GM12891 (cell line): ENCODE data around the gene SAMD4B.

ENCODE experiments used
- DNase-seq: peaks from one replicate; pipeline ENCODE4 v3.0.0; 2011; ENCODE audit warnings: low spot score; ENCODE audit not compliant: insufficient read length
- FAIRE-seq: peaks from 2 replicates; lab custom pipeline; 2011; peaks lifted over from hg19 to GRCh38; lab: Jason Lieb, UNC
- PAX5 ChIP-seq: IDR thresholded peaks from 2 replicates; pipeline ENCODE4 v1.6.1; 2011; ENCODE audit warnings: low read length, moderate library complexity, mild to moderate bottlenecking; ENCODE audit not compliant: insufficient read depth, severe bottlenecking
- POLR2A ChIP-seq: IDR thresholded peaks from 2 replicates; pipeline ENCODE4 v1.6.1; 2011; ENCODE audit warnings: low read depth, low read length, control low read depth
- POLR2AphosphoS5 ChIP-seq: IDR thresholded peaks from 2 replicates; pipeline ENCODE4 v1.6.1; 2011; ENCODE audit warnings: low read depth, low read length, control low read depth
- POU2F2 ChIP-seq: IDR thresholded peaks from 2 replicates; pipeline ENCODE4 v1.6.1; 2011; ENCODE audit warnings: low read depth, mild to moderate bottlenecking, control low read depth, low read length, moderate library complexity
- SPI1 ChIP-seq: IDR thresholded peaks from 2 replicates; pipeline ENCODE4 v1.6.1; 2011; ENCODE audit warnings: low read depth, low read length, control low read depth
- TAF1 ChIP-seq: IDR thresholded peaks from 2 replicates; pipeline ENCODE4 v1.6.1; 2011; ENCODE audit warnings: low read depth, low read length, control low read depth

Gene SAMD4B

DNA sequence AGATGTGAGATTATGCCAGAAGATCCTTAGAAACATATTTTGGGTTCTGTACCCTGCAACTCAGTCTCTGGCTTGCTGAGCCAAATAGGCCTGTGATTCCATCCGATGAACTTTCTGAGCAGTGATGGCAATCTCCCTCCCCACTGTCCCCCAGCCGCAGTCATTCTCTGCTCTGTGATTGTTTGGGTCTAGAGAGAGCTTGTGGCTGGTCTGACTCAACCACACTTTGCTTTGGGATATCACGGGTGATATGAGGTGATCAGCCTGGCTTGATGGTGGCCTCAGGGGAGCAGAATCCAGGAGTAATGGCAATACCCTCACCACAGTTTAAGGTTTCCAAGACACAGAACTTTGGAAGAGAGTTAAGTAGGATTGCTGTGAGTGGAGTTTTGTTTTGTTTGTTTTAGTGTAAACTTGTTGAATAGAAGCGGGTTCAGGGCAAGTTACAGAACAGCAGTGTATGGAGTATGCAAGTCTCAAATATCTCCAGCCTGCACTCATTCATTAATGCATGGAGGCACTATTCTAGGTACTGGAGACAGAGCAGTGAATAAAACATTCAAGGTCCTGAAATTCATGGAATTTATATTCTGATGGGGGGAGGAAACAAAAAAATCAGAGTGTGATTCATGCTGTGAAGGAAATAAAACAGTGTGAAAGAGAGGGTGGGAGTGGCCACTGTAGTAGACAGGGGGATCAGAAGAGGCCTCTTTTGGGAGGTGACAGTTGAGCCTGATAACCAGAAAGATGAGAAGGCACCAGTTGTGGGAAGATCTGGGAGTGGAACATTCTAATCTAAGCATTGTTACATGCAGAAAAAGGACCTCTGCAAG lies 5.3 kb downstream of the SAMD4B start:
- FAIRE-seq = no peak
- no peak for TF ChIP-seq POU2F2
- no peak for TF ChIP-seq SPI1
- TF ChIP-seq POLR2A = no peak
- TF ChIP-seq POLR2AphosphoS5 = no peak
- DNase-seq = no peak

DNA sequence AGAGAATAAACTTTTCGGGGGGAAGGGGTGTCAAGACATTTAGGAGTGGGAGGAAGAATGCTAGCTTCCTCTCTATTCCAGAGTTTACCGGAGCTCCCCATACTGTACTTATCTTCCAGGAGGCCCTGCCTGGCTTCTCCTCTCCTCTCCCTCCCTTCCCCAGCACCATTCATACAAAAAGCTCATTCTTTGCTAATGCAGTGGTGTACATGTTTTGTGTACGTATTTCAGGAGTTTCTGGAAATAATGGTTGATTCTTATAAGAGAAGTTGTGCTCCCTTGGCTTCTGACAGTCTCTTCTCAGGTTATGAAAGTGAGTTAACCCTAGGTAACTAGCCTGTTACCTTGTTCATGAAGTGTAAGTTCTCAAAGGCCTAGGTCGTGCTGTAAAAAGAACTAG lies 7.1 kb downstream of the SAMD4B start:
- TF ChIP-seq TAF1 (no peak), POU2F2 (no peak), POLR2A (no peak), POLR2AphosphoS5 (no peak), PAX5 (no peak), SPI1 (no peak)
- no peak for FAIRE-seq
- no peak for DNase-seq

GRCh38 chr19:39350156-39350555 lies 7.9 kb downstream of the SAMD4B start:
- DNase-seq (no peak), FAIRE-seq (no peak)
- TF ChIP-seq POLR2AphosphoS5 (no peak), POU2F2 (no peak), PAX5 (no peak), POLR2A (no peak), TAF1 (no peak), SPI1 (no peak)

GRCh38 chr19:39351537-39352064 lies 9.4 kb downstream of the SAMD4B start:
- TF ChIP-seq POLR2A (no peak), SPI1 (no peak), POU2F2 (no peak; the same call in 1 of the 2 replicates), TAF1 (no peak), PAX5 (no peak), POLR2AphosphoS5 (no peak)
- DNase-seq = peak; percentile 75
- FAIRE-seq = peak; percentile 74

DNA sequence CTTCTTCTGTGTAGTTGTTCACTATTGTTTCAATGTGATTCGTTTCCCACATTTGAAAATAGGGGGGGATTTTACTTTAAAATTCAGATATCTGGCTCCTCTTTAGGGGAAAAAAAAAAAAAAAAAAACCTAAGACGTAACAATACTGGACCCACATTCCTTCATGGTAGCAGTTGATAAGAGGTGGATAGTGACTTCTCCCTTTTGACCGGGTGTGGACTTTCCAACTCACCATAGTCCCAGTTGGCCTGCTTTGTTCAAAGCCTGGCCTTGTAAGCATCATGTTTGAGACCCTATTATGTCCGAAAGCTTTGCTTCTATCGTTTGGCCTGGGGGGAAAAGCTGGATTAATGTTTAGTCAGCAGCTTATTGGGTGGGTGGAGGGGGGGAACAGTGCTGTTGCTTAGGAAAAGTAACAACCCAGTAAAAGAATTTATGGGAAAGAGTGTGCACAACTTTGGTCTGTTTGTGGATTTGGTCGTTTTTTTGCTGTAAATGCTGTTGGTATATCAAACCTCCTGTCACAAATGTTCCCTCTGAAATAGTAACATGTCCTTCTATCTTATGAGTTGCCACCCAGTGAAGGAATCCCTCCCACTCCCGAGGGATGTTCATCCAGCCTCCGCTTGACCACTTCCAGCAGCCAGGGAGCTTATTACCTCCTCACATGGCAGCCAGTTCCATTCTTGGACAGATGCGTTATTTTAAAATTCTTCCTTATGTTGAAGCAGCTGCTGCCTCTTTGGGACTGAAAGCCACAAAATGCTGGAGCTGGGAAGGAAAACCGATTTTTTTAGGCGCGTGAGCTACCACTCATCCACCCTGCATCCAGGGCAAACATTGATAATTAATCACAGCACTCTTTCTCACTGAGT lies 10.4 kb downstream of the SAMD4B start:
- FAIRE-seq (no peak), DNase-seq (no peak)
- TF ChIP-seq SPI1 = no peak
- TF ChIP-seq POLR2AphosphoS5 = no peak
- no peak for TF ChIP-seq PAX5
- TF ChIP-seq POLR2A = no peak
- TF ChIP-seq POU2F2 = no peak
- TF ChIP-seq TAF1 = no peak

DNA sequence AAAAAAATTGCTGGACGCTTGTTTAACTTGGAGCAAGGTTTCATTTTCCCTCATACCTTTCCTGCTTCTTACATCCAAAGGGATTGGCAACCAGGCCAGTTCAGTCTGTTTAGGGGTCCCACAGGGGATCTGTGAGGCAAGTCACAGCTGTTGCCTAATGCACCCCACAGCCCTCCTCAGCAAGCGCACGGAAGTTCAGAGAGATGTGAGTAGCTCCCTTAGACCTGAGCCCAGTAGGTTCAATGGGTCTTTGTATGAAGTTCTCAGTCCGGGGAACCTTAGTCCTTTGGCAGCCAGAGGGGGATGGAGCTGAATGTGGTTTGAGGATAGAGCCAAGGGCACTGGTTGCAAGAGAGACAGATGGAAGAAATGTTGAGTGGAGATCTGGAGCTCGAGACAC lies 13.0 kb downstream of the SAMD4B start:
- DNase-seq (no peak), FAIRE-seq (no peak)
- TF ChIP-seq PAX5 = no peak

DNA sequence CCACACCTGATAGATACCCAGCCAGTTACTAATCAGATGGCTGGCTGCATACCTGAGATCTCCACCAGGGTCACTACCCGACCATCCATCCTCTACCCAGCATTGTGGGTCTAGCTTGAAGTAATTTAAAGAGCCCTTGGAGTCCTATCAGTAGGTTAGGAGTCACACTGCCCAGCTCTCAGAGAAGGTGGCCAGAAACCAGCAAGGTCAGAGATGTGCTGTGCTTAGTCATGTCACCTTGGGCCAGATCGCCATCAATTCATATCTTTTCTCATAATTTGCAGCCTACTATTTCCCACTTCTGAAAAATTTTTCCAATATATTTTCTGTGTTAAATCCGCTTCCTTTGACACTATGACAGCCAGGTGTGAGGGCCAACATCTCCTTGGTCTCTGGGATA lies 13.9 kb downstream of the SAMD4B start:
- DNase-seq = no peak
- no peak for TF ChIP-seq POU2F2
- no peak for TF ChIP-seq TAF1
- TF ChIP-seq PAX5 = no peak
- TF ChIP-seq SPI1 = no peak
- TF ChIP-seq POLR2AphosphoS5 = no peak
- no peak for TF ChIP-seq POLR2A
- FAIRE-seq = no peak

DNA sequence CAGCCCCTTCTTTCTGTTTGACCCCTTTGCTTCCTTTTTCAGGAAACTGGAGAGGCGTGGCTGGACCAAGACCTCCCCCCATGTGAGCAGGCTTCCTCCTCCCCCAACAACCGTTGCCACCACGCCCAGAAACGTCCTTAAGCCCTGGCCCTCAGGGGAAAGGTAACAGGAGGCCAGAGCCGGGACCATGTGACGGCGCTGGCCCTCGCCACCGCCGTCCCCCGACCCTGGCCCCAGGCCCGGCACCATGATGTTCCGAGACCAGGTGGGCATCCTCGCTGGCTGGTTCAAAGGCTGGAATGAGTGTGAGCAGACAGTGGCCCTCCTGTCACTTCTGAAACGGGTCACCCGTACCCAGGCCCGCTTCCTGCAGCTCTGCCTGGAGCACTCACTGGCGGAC lies 14.4 kb downstream of the SAMD4B start:
- no peak for TF ChIP-seq POLR2A
- TF ChIP-seq PAX5 = no peak
- TF ChIP-seq POLR2AphosphoS5 = no peak
- TF ChIP-seq POU2F2 = no peak
- TF ChIP-seq TAF1 = no peak
- TF ChIP-seq SPI1 = no peak
- no peak for DNase-seq
- FAIRE-seq = no peak

DNA sequence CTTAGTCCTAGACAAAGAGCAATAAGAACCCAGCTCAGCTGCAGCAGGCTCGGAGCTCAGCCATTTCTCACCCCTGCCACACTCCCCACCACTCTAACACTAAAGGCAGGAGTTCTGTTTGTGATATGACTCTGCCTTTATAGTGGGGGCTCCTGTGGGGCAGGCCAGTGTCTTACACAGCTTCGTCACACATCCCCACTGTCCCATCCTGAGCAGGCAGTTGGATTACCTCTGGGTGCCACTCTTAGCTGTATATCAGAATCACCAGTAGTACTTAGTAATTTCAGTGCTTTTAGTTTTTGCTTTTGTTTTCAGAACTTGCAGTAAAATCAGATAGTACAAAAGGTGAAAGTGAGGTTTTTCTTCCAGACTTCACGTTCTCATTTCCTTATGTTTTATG lies 16.8 kb downstream of the SAMD4B start:
- no peak for FAIRE-seq
- TF ChIP-seq POU2F2 = no peak
- no peak for TF ChIP-seq PAX5
- no peak for TF ChIP-seq SPI1
- no peak for TF ChIP-seq TAF1
- TF ChIP-seq POLR2AphosphoS5 = no peak
- no peak for TF ChIP-seq POLR2A
- DNase-seq = no peak
